K562 (cell line): Measurements from ENCODE around the gene SYT7. TPM values are rescaled to one million over a fixed set of nuclear protein-coding genes. Genes with fewer than 3 reads are reported as not detected.

ENCODE experiments used
- BCOR ChIP-seq: fragments of 450-650 bp; IDR thresholded peaks from 2 replicates; pipeline ENCODE4 v1.6.1; 2016
- BHLHE40 ChIP-seq: IDR thresholded peaks from 2 replicates; pipeline ENCODE4 v1.6.1; 2011; ENCODE audit warnings: low read length, improper control_type of control experiment
- CREM ChIP-seq: IDR thresholded peaks from 2 replicates; pipeline ENCODE4 v1.6.1; 2014; ENCODE audit warnings: antibody characterized with exemption, low read depth
- DACH1 ChIP-seq: fragments of 450-650 bp; IDR thresholded peaks from 2 replicates; pipeline ENCODE4 v1.6.1; 2018; ENCODE audit not compliant: partially characterized antibody
- DIDO1 ChIP-seq: fragments of 450-650 bp; IDR thresholded peaks from 2 replicates; pipeline ENCODE4 v1.6.1; 2016; ENCODE audit warnings: low read depth, missing biosample characterization, missing genetic modification characterization
- EGR1 ChIP-seq: fragments of 450-650 bp; conservative IDR thresholded peaks from 2 replicates; pipeline ENCODE4 v1.6.1; 2017; ENCODE audit warnings: mild to moderate bottlenecking
- HDAC1 ChIP-seq, 2 experiments: fragments of 450-650 bp; IDR thresholded peaks; 2 replicates each; pipeline ENCODE4 v1.6.1; 2016 to 2017; ENCODE audit warnings: inconsistent platforms in 1 of 2, mild to moderate bottlenecking in 1 of 2, moderate library complexity in 1 of 2
- MAFG ChIP-seq: fragments of 450-650 bp; conservative IDR thresholded peaks from 2 replicates; pipeline ENCODE4 v1.6.1; 2016; ENCODE audit warnings: missing genetic modification characterization, missing compliant biosample characterization
- MEIS2 ChIP-seq: fragments of 450-650 bp; IDR thresholded peaks from 2 replicates; pipeline ENCODE4 v1.6.1; 2014; ENCODE audit warnings: mild to moderate bottlenecking; ENCODE audit not compliant: partially characterized antibody
- MYNN ChIP-seq, 2 experiments: sonication (generic); formaldehyde crosslinking in 1 of 2; IDR thresholded peaks; 2 replicates each; pipeline versions ENCODE4 v1.5.0 to v1.6.1; 2016 to 2020; ENCODE audit warnings: antibody characterized with exemption in 1 of 2, missing genetic modification reagents in 1 of 2
- NCOR1 ChIP-seq: fragments of 450-650 bp; IDR thresholded peaks from 2 replicates; pipeline ENCODE4 v1.6.1; 2016; ENCODE audit warnings: mild to moderate bottlenecking, moderate library complexity
- NFE2 ChIP-seq: IDR thresholded peaks from 2 replicates; pipeline ENCODE4 v1.6.1; 2014; ENCODE audit warnings: antibody characterized with exemption, low read depth
- NR2F6 ChIP-seq: fragments of 450-650 bp; formaldehyde crosslinking; IDR thresholded peaks from 2 replicates; pipeline ENCODE4 v1.4.0; 2020; ENCODE audit warnings: mild to moderate bottlenecking
- PTTG1 ChIP-seq: fragments of 450-650 bp; IDR thresholded peaks from 2 replicates; pipeline ENCODE4 v1.6.1; 2016; ENCODE audit warnings: low read depth, mild to moderate bottlenecking, missing genetic modification characterization, missing compliant biosample characterization
- SMC3 ChIP-seq: conservative IDR thresholded peaks from 2 replicates; pipeline ENCODE4 v1.6.1; 2011; ENCODE audit warnings: low read depth, low read length, improper control_type of control experiment; ENCODE audit not compliant: insufficient read depth
- TAL1 ChIP-seq: fragments of 450-650 bp; IDR thresholded peaks from 2 replicates; pipeline ENCODE4 v1.6.1; 2016; ENCODE audit warnings: mild to moderate bottlenecking
- TEAD1 ChIP-seq, 2 experiments: fragments of 450-650 bp in 1 of 2; sonication (generic) in 1 of 2; formaldehyde crosslinking; IDR thresholded peaks; 2 replicates each; pipeline versions ENCODE4 v1.4.0 to v1.8.0; 2020 to 2022; ENCODE audit warnings: mild to moderate bottlenecking in 2 of 2, missing genetic modification reagents in 1 of 2
- ZNF384 ChIP-seq: IDR thresholded peaks from 2 replicates; pipeline ENCODE4 v1.6.1; 2012; ENCODE audit warnings: low read depth, low read length, improper control_type of control experiment
- ZNF507 ChIP-seq: conservative IDR thresholded peaks from 2 replicates; pipeline ENCODE4 v1.6.1; 2017; ENCODE audit warnings: missing genetic modification characterization, missing compliant biosample characterization
- polyA plus RNA-seq, 8 experiments: library from polyadenylated mRNA; depleted of rRNA in 4 of 8; stranded (reverse) in 5 of 8; unstranded in 3 of 8; fragments of >200 nt; fragmentation: Nextera tagmentation in 2 of 8; fragmentation: Illumina TruSeq in 1 of 8; extraction: Ambion mirVana in 2 of 8; extraction: Trizol in 1 of 8; gene quantifications; 2 replicates each; pipeline versions ENCODE4 v1.2.1 to v1.2.3, GENCODE V29; 2011 to 2014; ENCODE audit warnings: inconsistent platforms in 1 of 8, missing spikeins in 1 of 8
- total RNA-seq, 7 experiments: library from RNA; depleted of rRNA in 6 of 7; stranded (reverse); fragments of >200 nt in 6 of 7; fragmentation: Illumina TruSeq in 2 of 7; extraction: Trizol in 2 of 7; gene quantifications; 2 replicates each; pipeline versions ENCODE4 v1.2.1 to v1.2.3, GENCODE V29; 2011 to 2021; ENCODE audit warnings: low replicate concordance in 1 of 7
- TF ChIP-seq, protein P1 (sequence below): sonication (generic); formaldehyde crosslinking; IDR thresholded peaks from 2 replicates; pipeline ENCODE4 v1.8.0; 2023; ENCODE audit warnings: mild to moderate bottlenecking, missing genetic modification reagents
- TF ChIP-seq, protein P2 (sequence below): sonication (generic); formaldehyde crosslinking; IDR thresholded peaks from 2 replicates; pipeline ENCODE4 v1.9.0; 2022; ENCODE audit warnings: mild to moderate bottlenecking, missing genetic modification reagents
- TF ChIP-seq, protein P3 (sequence below), 2 experiments: fragments of 450-650 bp; conservative IDR thresholded peaks; 2 replicates each; pipeline ENCODE4 v1.6.1; 2017; ENCODE audit warnings: mild to moderate bottlenecking in 2 of 2, moderate library complexity in 2 of 2
- TF ChIP-seq, protein P4 (sequence below), 2 experiments: IDR thresholded peaks; 2 replicates each; pipeline ENCODE4 v1.6.1; 2011; ENCODE audit warnings: borderline replicate concordance in 1 of 2, control low read depth in 1 of 2, low read depth in 1 of 2, low read length in 1 of 2, mild to moderate bottlenecking in 1 of 2, mixed read lengths in 1 of 2, moderate library complexity in 1 of 2; ENCODE audit not compliant: insufficient read depth in 1 of 2, insufficient read length in 1 of 2, poor library complexity in 1 of 2, severe bottlenecking in 1 of 2; ENCODE audit errors: extremely low read depth in 1 of 2
- TF ChIP-seq, protein P5 (sequence below): sonication (generic); formaldehyde crosslinking; IDR thresholded peaks from 2 replicates; pipeline ENCODE4 v1.8.0; 2022; ENCODE audit warnings: missing genetic modification reagents, mild to moderate bottlenecking, moderate library complexity, borderline replicate concordance

The SYT7 gene
- total and polyA plus RNA-seq, 9 of the 15 experiments (the other 6 are each of a cell fraction or from before 2014, with no cell fraction given), result 0.01 to 0.51 (median 0.16) TPM; not detected in 1

DNA sequence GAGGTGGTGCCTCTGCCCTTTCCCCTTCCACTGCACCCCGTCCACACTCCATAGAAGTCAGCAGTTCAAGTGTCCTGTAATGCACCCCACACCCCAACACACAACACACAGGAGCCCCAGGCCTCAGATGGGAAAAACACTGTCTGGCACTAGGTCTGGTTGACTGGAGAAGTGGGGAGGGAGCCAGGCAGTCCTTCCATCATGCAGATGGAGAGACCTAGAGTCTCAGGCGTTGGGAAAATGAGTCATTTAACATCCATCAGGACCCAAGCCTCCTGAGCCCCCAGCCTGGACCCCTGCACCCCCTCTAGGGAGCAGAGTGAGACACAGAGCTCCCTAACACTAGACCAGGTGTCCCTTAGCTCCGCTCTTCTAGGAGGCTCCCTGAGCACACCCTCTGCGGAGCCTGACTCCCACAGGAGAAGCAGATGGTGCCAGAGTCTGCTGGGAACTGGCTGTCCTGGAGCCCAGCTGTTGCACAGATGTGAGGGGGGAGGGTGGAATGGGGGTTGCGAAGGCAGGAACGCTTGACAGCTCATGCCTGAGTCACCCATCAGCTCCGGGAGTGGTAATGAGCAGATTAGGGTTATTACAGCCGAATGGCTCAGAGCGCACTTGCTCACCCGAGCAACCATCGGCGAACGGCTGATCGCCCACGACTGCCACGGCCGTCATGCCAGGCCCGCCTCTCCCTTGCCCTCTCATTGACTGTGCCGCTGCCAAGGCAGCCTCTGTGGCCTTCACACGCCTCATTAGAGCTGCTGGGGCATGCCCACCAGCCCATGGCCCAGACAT is 22.1 kb upstream of the SYT7 start (continued):
- no peak for TF ChIP-seq ZNF507 (tag)
- peak in 1 of 2 experiments; percentile 47; a peak in 1 of 4 replicates for TF ChIP-seq HDAC1 (IDR thresholded peaks at IDR 0.05)
- peak; percentile 77 for TF ChIP-seq DACH1
- TF ChIP-seq, protein P1, sequence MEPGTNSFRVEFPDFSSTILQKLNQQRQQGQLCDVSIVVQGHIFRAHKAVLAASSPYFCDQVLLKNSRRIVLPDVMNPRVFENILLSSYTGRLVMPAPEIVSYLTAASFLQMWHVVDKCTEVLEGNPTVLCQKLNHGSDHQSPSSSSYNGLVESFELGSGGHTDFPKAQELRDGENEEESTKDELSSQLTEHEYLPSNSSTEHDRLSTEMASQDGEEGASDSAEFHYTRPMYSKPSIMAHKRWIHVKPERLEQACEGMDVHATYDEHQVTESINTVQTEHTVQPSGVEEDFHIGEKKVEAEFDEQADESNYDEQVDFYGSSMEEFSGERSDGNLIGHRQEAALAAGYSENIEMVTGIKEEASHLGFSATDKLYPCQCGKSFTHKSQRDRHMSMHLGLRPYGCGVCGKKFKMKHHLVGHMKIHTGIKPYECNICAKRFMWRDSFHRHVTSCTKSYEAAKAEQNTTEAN, result no peak
- no peak for TF ChIP-seq MAFG
- 0 out of 2 replicates have a peak, but pooled peaks have one; percentile 20 for TF ChIP-seq NFE2
- peak in 1 of 2 experiments; percentile 66; a peak in 1 of 4 replicates for TF ChIP-seq TEAD1 (CRISPR knock-in tag; IDR thresholded peaks at IDR 0.05)
- peak; percentile 76; the same call in 1 of the 2 replicates for TF ChIP-seq MYNN (IDR thresholded peaks at IDR 0.05)
- TF ChIP-seq MYNN (CRISPR knock-in tag; IDR thresholded peaks at IDR 0.05), result no peak
- 0 out of 2 replicates have a peak, but pooled peaks have one; percentile 35 for TF ChIP-seq TAL1
- TF ChIP-seq, protein P2, sequence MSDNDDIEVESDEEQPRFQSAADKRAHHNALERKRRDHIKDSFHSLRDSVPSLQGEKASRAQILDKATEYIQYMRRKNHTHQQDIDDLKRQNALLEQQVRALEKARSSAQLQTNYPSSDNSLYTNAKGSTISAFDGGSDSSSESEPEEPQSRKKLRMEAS (CRISPR knock-in tag), result peak; percentile 73
- TF ChIP-seq PTTG1, result no peak
- peak; percentile 57 for TF ChIP-seq EGR1
- no peak for TF ChIP-seq SMC3
- TF ChIP-seq NCOR1, result peak; percentile 42
- TF ChIP-seq, protein P3, sequence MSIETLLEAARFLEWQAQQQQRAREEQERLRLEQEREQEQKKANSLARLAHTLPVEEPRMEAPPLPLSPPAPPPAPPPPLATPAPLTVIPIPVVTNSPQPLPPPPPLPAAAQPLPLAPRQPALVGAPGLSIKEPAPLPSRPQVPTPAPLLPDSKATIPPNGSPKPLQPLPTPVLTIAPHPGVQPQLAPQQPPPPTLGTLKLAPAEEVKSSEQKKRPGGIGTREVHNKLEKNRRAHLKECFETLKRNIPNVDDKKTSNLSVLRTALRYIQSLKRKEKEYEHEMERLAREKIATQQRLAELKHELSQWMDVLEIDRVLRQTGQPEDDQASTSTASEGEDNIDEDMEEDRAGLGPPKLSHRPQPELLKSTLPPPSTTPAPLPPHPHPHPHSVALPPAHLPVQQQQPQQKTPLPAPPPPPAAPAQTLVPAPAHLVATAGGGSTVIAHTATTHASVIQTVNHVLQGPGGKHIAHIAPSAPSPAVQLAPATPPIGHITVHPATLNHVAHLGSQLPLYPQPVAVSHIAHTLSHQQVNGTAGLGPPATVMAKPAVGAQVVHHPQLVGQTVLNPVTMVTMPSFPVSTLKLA (conservative IDR thresholded peaks at IDR 0.05), result no peak
- TF ChIP-seq CREM, result peak; percentile 43; the same call in 1 of the 2 replicates
- TF ChIP-seq MEIS2, result peak; percentile 62
- TF ChIP-seq DIDO1, result no peak
- TF ChIP-seq NR2F6, result no peak
- TF ChIP-seq BHLHE40, result peak; percentile 76
- TF ChIP-seq, protein P4, sequence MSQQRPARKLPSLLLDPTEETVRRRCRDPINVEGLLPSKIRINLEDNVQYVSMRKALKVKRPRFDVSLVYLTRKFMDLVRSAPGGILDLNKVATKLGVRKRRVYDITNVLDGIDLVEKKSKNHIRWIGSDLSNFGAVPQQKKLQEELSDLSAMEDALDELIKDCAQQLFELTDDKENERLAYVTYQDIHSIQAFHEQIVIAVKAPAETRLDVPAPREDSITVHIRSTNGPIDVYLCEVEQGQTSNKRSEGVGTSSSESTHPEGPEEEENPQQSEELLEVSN (IDR thresholded peaks at IDR 0.05; ENCODE audit: borderline replicate concordance in 1 of 2, extremely low read depth in 1 of 2, insufficient read depth in 1 of 2, insufficient read length in 1 of 2, low read depth in 1 of 2, low read length in 1 of 2, poor library complexity in 1 of 2, severe bottlenecking in 1 of 2), result no peak
- TF ChIP-seq BCOR, result 0 out of 2 replicates have a peak, but pooled peaks have one; percentile 26
- TF ChIP-seq, protein P5, sequence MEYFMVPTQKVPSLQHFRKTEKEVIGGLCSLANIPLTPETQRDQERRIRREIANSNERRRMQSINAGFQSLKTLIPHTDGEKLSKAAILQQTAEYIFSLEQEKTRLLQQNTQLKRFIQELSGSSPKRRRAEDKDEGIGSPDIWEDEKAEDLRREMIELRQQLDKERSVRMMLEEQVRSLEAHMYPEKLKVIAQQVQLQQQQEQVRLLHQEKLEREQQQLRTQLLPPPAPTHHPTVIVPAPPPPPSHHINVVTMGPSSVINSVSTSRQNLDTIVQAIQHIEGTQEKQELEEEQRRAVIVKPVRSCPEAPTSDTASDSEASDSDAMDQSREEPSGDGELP (CRISPR knock-in tag), result peak; percentile 99
- TF ChIP-seq ZNF384, result no peak
